CD14-positive monocyte (primary cell): ENCODE results near the gene RHOBTB1. TPM values are rescaled to one million over a fixed set of nuclear protein-coding genes. Genes with fewer than 3 reads are reported as not detected.

Experiments used
- DNase-seq, 3 donors: peaks; one replicate each; pipeline ENCODE4 v3.0.0-alpha.2; 2011 to 2022
- H2AFZ ChIP-seq: 2 replicates; pipeline ENCODE4 v1.6.0; 2012; ENCODE audit warnings: mild to moderate bottlenecking, low read depth, low read length, inconsistent platforms; ENCODE audit not compliant: insufficient read depth, poor library complexity, severe bottlenecking
- H3K27ac ChIP-seq, 2 donors: 1 replicate in 1 of 2; 2 replicates in 1 of 2; pipeline ENCODE4 v1.5.1; 2012 to 2013; ENCODE audit warnings: low read length in 2 of 2, control low read depth in 1 of 2, inconsistent platforms in 1 of 2, low read depth in 1 of 2, mild to moderate bottlenecking in 1 of 2
- H3K27me3 ChIP-seq, 2 donors: one replicate each; pipeline versions ENCODE4 v1.6.0 to v1.6.1; 2011 to 2013; ENCODE audit warnings: low read length in 2 of 2; ENCODE audit not compliant: control insufficient read depth in 2 of 2, insufficient read depth in 2 of 2
- H3K36me3 ChIP-seq, 2 donors: replicated peaks in 1 of 2; 1 replicate in 1 of 2; 2 replicates in 1 of 2; pipeline versions ENCODE4 v1.5.1 to v1.6.1; 2012 to 2013; ENCODE audit warnings: low read length in 2 of 2, control low read depth in 1 of 2, inconsistent platforms in 1 of 2, mild to moderate bottlenecking in 1 of 2; ENCODE audit not compliant: insufficient read depth in 2 of 2, control insufficient read depth in 1 of 2
- H3K4me1 ChIP-seq, 2 donors: 1 replicate in 1 of 2; 2 replicates in 1 of 2; pipeline versions ENCODE4 v1.5.1 to v1.6.1; 2012 to 2013; ENCODE audit warnings: low read length in 2 of 2, control low read depth in 1 of 2, inconsistent platforms in 1 of 2, mild to moderate bottlenecking in 1 of 2, moderate library complexity in 1 of 2; ENCODE audit not compliant: insufficient read depth in 2 of 2, control insufficient read depth in 1 of 2
- H3K4me2 ChIP-seq: replicated peaks from 2 replicates; pipeline ENCODE3; 2012; ENCODE audit warnings: low read length, moderate library complexity, mild to moderate bottlenecking; ENCODE audit not compliant: poor library complexity, severe bottlenecking; ENCODE audit errors: extremely low read depth
- H3K4me3 ChIP-seq, 3 experiments: fragments of 200-600 bp in 1 of 3; sonication (generic) in 1 of 3; replicated peaks in 1 of 3; 1 replicate in 2 of 3; 2 replicates in 1 of 3; pipeline ENCODE4 v1.5.1; 2011 to 2013; ENCODE audit warnings: low read length in 3 of 3, mild to moderate bottlenecking in 3 of 3, control low read depth in 2 of 3, low read depth in 2 of 3, inconsistent platforms in 1 of 3, moderate library complexity in 1 of 3
- H3K79me2 ChIP-seq: 2 replicates; pipeline ENCODE4 v1.6.0; 2012; ENCODE audit warnings: mild to moderate bottlenecking, control low read depth, inconsistent platforms, low read length, moderate library complexity; ENCODE audit not compliant: insufficient read depth
- H3K9ac ChIP-seq: 2 replicates; pipeline ENCODE4 v1.6.0; 2017; ENCODE audit warnings: low read length, mild to moderate bottlenecking; ENCODE audit not compliant: insufficient read depth, poor library complexity, severe bottlenecking
- H3K9me3 ChIP-seq, 2 donors: replicated peaks in 1 of 2; 1 replicate in 1 of 2; 2 replicates in 1 of 2; pipeline versions ENCODE4 v1.5.1 to v1.6.1; 2012 to 2013; ENCODE audit warnings: low read length in 2 of 2, control low read depth in 1 of 2; ENCODE audit not compliant: control insufficient read depth in 1 of 2, insufficient read depth in 1 of 2
- H4K20me1 ChIP-seq: 2 replicates; pipeline ENCODE4 v1.6.0; 2012; ENCODE audit warnings: mild to moderate bottlenecking, low read length, control low read depth, moderate library complexity; ENCODE audit not compliant: insufficient read depth
- H3K27ac Mint-ChIP-seq, 7 donors: one replicate each; pipeline ENCODE4 v1.8.0; 2020; ENCODE audit warnings: mild to moderate bottlenecking in 7 of 7, mixed read lengths in 7 of 7, moderate library complexity in 6 of 7, inconsistent platforms in 2 of 7
- H3K27me3 Mint-ChIP-seq, 3 donors: one replicate each; pipeline ENCODE4 v1.8.0; 2021 to 2022; ENCODE audit warnings: low read depth in 3 of 3, mild to moderate bottlenecking in 3 of 3, mixed read lengths in 3 of 3, moderate library complexity in 3 of 3, inconsistent platforms in 1 of 3
- H3K36me3 Mint-ChIP-seq, 2 donors: one replicate each; pipeline ENCODE4 v1.8.0; 2020; ENCODE audit warnings: mixed read lengths in 2 of 2, inconsistent platforms in 1 of 2, mild to moderate bottlenecking in 1 of 2
- H3K4me1 Mint-ChIP-seq: one replicate; pipeline ENCODE4 v1.8.0; 2020; ENCODE audit warnings: mild to moderate bottlenecking, mixed read lengths
- H3K4me3 Mint-ChIP-seq, 2 donors: one replicate each; pipeline ENCODE4 v1.8.0; 2020; ENCODE audit warnings: mild to moderate bottlenecking in 2 of 2, mixed read lengths in 2 of 2, moderate library complexity in 1 of 2
- H3K9me3 Mint-ChIP-seq, 7 donors: one replicate each; pipeline ENCODE4 v1.8.0; 2020 to 2022; ENCODE audit warnings: mixed read lengths in 7 of 7, mild to moderate bottlenecking in 6 of 7, moderate library complexity in 6 of 7, inconsistent platforms in 2 of 7
- CTCF ChIP-seq: fragments of 200-600 bp; IDR thresholded peaks from one replicate; pipeline ENCODE4 v1.8.0; 2022; ENCODE audit warnings: antibody characterized with exemption, mild to moderate bottlenecking
- WGBS: methylation state at CpG from one replicate; pipeline ENCODE4 v1.1.5; 2013; ENCODE audit warnings: missing lambda C conversion rate; ENCODE audit not compliant: insufficient coverage; 5-methylcytosine and 5-hydroxymethylcytosine counted together
- intact Hi-C, 2 donors: fragments of 100-400 bp; cut with micrococcal nuclease; formaldehyde crosslinking; loops; one replicate each; pipeline versions ENCODE4 v1.15.0 to v1.15.1; 2023
- polyA plus RNA-seq, 3 donors: library from polyadenylated mRNA; depleted of rRNA in 1 of 3; unstranded in 2 of 3; stranded (reverse) in 1 of 3; fragments of 300-500 nt in 2 of 3; fragments of >200 nt in 1 of 3; fragmentation: Illumina TruSeq in 2 of 3; gene quantifications; 1 replicate in 2 of 3; 2 replicates in 1 of 3; pipeline ENCODE4 v1.2.3, GENCODE V29; 2012 to 2021

RHOBTB1 gene
- polyA plus RNA-seq, 3 donors: 0.41 to 0.96 (median 0.62) TPM

DNA sequence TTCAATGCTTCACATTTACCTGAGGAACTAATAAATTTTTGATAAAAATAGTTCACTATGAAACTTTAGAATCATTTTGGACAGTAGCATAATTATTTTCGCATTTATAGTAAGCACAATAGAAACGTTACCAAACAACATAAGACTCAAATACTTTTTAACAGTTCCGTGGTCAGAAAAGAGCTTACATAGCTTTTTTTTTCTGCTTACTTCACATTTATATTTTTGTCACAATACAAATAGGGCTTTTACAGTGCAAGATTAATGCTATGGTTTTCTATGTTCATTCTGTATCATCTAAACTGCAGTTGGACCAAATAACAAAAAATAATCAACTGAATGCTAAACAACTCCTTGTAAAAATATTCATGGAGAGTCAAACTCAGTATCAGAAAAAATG is 26.5 kb upstream of the RHOBTB1 start:
- Histone ChIP-seq H3K4me2 (no peak overlapping the region), H3K36me3 (no peaks in the 10 kb centered on the region), H2AFZ (no peak overlapping the region), H3K9me3 (no peaks in the 10 kb centered on the region), H3K27ac (no peak overlapping the region), H4K20me1 (no peaks in the 10 kb centered on the region), H3K4me3 (no peak overlapping the region), H3K9ac (no peak overlapping the region), H3K79me2 (no peaks in the 10 kb centered on the region), H3K27me3 (no peaks in the 10 kb centered on the region), H3K4me1 (no peaks in the 10 kb centered on the region)
- WGBS: no CpG with 5 or more reads among the region's 3 CpGs
- Mint-ChIP-seq H3K4me1 (peaks cover 5% of the 10 kb centered on the region), H3K27ac (no peak overlapping the region), H3K36me3 (no peaks in the 10 kb centered on the region), H3K4me3 (no peak overlapping the region), H3K27me3 (peaks cover 0 to 3% (median 3%) of the 10 kb centered on the region in 3 donors), H3K9me3 (peaks cover 0 to 2% (median 0%) of the 10 kb centered on the region in 7 donors)
- intact Hi-C loops: no loop called here
- no peak for DNase-seq
- TF ChIP-seq CTCF: no peak

DNA sequence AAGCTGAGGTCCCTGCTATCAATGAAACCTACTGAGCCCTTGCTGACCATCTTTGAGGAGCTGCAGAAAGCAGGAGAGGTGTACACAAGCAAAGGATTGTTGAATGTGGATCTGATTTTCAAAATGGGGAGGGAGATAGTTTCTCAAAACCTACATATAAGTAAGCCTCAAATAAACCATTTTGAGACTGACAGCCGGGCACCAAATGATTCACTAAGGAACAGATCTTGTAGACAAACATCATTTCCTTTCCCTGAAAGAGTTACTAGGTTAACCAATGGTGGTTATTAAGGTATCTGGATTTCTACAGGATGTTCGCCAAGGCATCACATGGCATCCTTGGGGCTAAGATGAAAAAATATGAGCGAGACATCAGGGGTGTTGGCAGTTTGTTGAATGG is 24.5 kb upstream of the RHOBTB1 start:
- Histone ChIP-seq H4K20me1 (no peaks in the 10 kb centered on the region), H3K27ac (no peak overlapping the region), H3K4me3 (no peak overlapping the region), H3K9ac (no peak overlapping the region), H3K79me2 (no peaks in the 10 kb centered on the region), H3K4me1 (no peaks in the 10 kb centered on the region), H3K36me3 (no peaks in the 10 kb centered on the region), H3K9me3 (no peaks in the 10 kb centered on the region), H3K4me2 (no peak overlapping the region), H2AFZ (no peak overlapping the region), H3K27me3 (no peaks in the 10 kb centered on the region)
- Mint-ChIP-seq H3K4me1 (peaks cover 7% of the 10 kb centered on the region), H3K27ac (no peak overlapping the region), H3K9me3 (peaks cover 0 to 2% (median 0%) of the 10 kb centered on the region in 7 donors), H3K27me3 (peaks cover 0 to 3% (median 3%) of the 10 kb centered on the region in 3 donors), H3K4me3 (no peak overlapping the region), H3K36me3 (no peaks in the 10 kb centered on the region)
- DNase-seq: no peak
- intact Hi-C loops: loop anchor here in 1 of 2 donors (10.0 kb wide), 1 partner anchor 154 kb away; no protein-coding TSS in a partner anchor
- TF ChIP-seq CTCF: no peak
- WGBS: 86% methylated on average over 1 of the region's 3 CpGs
